ENCODE data around the gene PPP1R12B. TPM values are rescaled to one million over a fixed set of nuclear protein-coding genes. Genes with fewer than 3 reads are reported as not detected.
"Not testable (repeated sequence)": the region's sequence is repeated elsewhere in the genome, so short reads cannot be mapped to it uniquely, and the experiment has no call there.

Gene PPP1R12B
- total RNA-seq, 1 experiment from 2014 or later = 23.0 TPM

GRCh38 chr1:202605515-202605914 is 257.0 kb downstream of the PPP1R12B start:
- Histone ChIP-seq H3K4me3 (no peak overlapping the region), H3K4me1 (replicated peaks) (peaks cover 5% of the 10 kb centered on the region), H3K9me3 (replicated peaks) (no peaks in the 10 kb centered on the region), H3K36me3 (no peaks in the 10 kb centered on the region), H3K27me3 (replicated peaks) (no peaks in the 10 kb centered on the region), H3K27ac (no peak overlapping the region)
- DNase-seq (ENCODE audit: low read depth in 1 of 2, low spot score in 2 of 2) = no peak

- not testable (repeated sequence) for DNase-seq (ENCODE audit: low read depth in 1 of 2, low spot score in 2 of 2); H3K36me3 ChIP-seq; H3K9me3 ChIP-seq (replicated peaks); H3K27ac ChIP-seq; H3K4me3 ChIP-seq; H3K27me3 ChIP-seq (replicated peaks)
- H3K4me1 ChIP-seq (replicated peaks) = peaks cover 28% of the 10 kb centered on the region
Observed at GRCh38 chr1:202612036-202612435, 263.5 kb downstream of the PPP1R12B start.

GRCh38 chr1:202613571-202613970 is 265.1 kb downstream of the PPP1R12B start:
- H3K27ac ChIP-seq = no peak overlapping the region
- no peak for DNase-seq (ENCODE audit: low read depth in 1 of 2, low spot score in 2 of 2)
- no peaks in the 10 kb centered on the region for H3K36me3 ChIP-seq
- peaks cover 38% of the 10 kb centered on the region for H3K4me1 ChIP-seq (replicated peaks)
- no peaks in the 10 kb centered on the region for H3K9me3 ChIP-seq (replicated peaks)
- no peak overlapping the region for H3K4me3 ChIP-seq
- H3K27me3 ChIP-seq (replicated peaks) = no peaks in the 10 kb centered on the region

- not testable (repeated sequence) for H3K9me3 ChIP-seq (replicated peaks); H3K4me3 ChIP-seq; H3K36me3 ChIP-seq; H3K27me3 ChIP-seq (replicated peaks)
- H3K27ac ChIP-seq = peak overlapping the region; percentile 93
- peak in 1 of 2 experiments; percentile 63 for DNase-seq (ENCODE audit: low read depth in 1 of 2, low spot score in 2 of 2)
- peaks cover 45% of the 10 kb centered on the region for H3K4me1 ChIP-seq (replicated peaks)
Observed at GRCh38 chr1:202614363-202615207, 266.1 kb downstream of the PPP1R12B start.

- Histone ChIP-seq H3K4me1 (replicated peaks) (peaks cover 45% of the 10 kb centered on the region), H3K27ac (peak overlapping the region; percentile 93)
- not testable (repeated sequence) for H3K36me3 ChIP-seq; H3K4me3 ChIP-seq; H3K27me3 ChIP-seq (replicated peaks); DNase-seq (ENCODE audit: low read depth in 1 of 2, low spot score in 2 of 2); H3K9me3 ChIP-seq (replicated peaks)
Observed at GRCh38 chr1:202615208-202615500, 266.7 kb downstream of the PPP1R12B start.

GRCh38 chr1:202615501-202616354 is 267.2 kb downstream of the PPP1R12B start:
- Histone ChIP-seq H3K4me1 (replicated peaks) (peaks cover 45% of the 10 kb centered on the region), H3K27me3 (replicated peaks) (no peaks in the 10 kb centered on the region), H3K36me3 (no peaks in the 10 kb centered on the region), H3K27ac (peak overlapping the region; percentile 93), H3K4me3 (no peak overlapping the region), H3K9me3 (replicated peaks) (no peaks in the 10 kb centered on the region)
- peak; percentile 93 for DNase-seq (ENCODE audit: low read depth in 1 of 2, low spot score in 2 of 2)

GRCh38 chr1:202616355-202616915 is 267.9 kb downstream of the PPP1R12B start:
- peak overlapping the region; percentile 93 for H3K27ac ChIP-seq
- no peaks in the 10 kb centered on the region for H3K9me3 ChIP-seq (replicated peaks)
- H3K36me3 ChIP-seq = no peaks in the 10 kb centered on the region
- no peak overlapping the region for H3K4me3 ChIP-seq
- H3K4me1 ChIP-seq (replicated peaks) = peaks cover 45% of the 10 kb centered on the region
- DNase-seq (ENCODE audit: low read depth in 1 of 2, low spot score in 2 of 2) = no peak
- H3K27me3 ChIP-seq (replicated peaks) = no peaks in the 10 kb centered on the region

GRCh38 chr1:202619012-202619411 is 270.5 kb downstream of the PPP1R12B start:
- not testable (repeated sequence) for H3K36me3 ChIP-seq; H3K27me3 ChIP-seq (replicated peaks); DNase-seq (ENCODE audit: low read depth in 1 of 2, low spot score in 2 of 2); H3K9me3 ChIP-seq (replicated peaks); H3K4me3 ChIP-seq
- Histone ChIP-seq H3K27ac (peak overlapping the region; percentile 42), H3K4me1 (replicated peaks) (peaks cover 52% of the 10 kb centered on the region)

GRCh38 chr1:202619505-202619904 is 271.0 kb downstream of the PPP1R12B start:
- no peak for DNase-seq (ENCODE audit: low read depth in 1 of 2, low spot score in 2 of 2)

GRCh38 chr1:202620036-202620435 is 271.5 kb downstream of the PPP1R12B start:
- not testable (repeated sequence) for H3K27ac ChIP-seq; H3K9me3 ChIP-seq (replicated peaks); H3K27me3 ChIP-seq (replicated peaks); DNase-seq (ENCODE audit: low read depth in 1 of 2, low spot score in 2 of 2); H3K4me3 ChIP-seq; H3K36me3 ChIP-seq
- H3K4me1 ChIP-seq (replicated peaks) = peaks cover 48% of the 10 kb centered on the region

More at GRCh38 chr1:202619505-202619904, 271.0 kb downstream of the PPP1R12B start:
- peaks cover 50% of the 10 kb centered on the region for H3K4me1 ChIP-seq (replicated peaks)
- no peak overlapping the region for H3K27ac ChIP-seq
- H3K27me3 ChIP-seq (replicated peaks) = no peaks in the 10 kb centered on the region
- H3K36me3 ChIP-seq = no peaks in the 10 kb centered on the region
- H3K9me3 ChIP-seq (replicated peaks) = no peaks in the 10 kb centered on the region
- H3K4me3 ChIP-seq = no peak overlapping the region

- Histone ChIP-seq H3K9me3 (replicated peaks) (no peaks in the 10 kb centered on the region), H3K27me3 (replicated peaks) (no peaks in the 10 kb centered on the region), H3K4me1 (replicated peaks) (peaks cover 33% of the 10 kb centered on the region), H3K27ac (no peak overlapping the region), H3K36me3 (no peaks in the 10 kb centered on the region), H3K4me3 (no peak overlapping the region)
- no peak for DNase-seq (ENCODE audit: low read depth in 1 of 2, low spot score in 2 of 2)
Observed at GRCh38 chr1:202621446-202621845, 272.9 kb downstream of the PPP1R12B start.

GRCh38 chr1:202622388-202622787 is 273.9 kb downstream of the PPP1R12B start:
- H3K4me3 ChIP-seq = no peak overlapping the region
- no peaks in the 10 kb centered on the region for H3K9me3 ChIP-seq (replicated peaks)
- H3K36me3 ChIP-seq = no peaks in the 10 kb centered on the region
- no peaks in the 10 kb centered on the region for H3K27me3 ChIP-seq (replicated peaks)
- H3K4me1 ChIP-seq (replicated peaks) = peaks cover 31% of the 10 kb centered on the region
- no peak overlapping the region for H3K27ac ChIP-seq
- no peak for DNase-seq (ENCODE audit: low read depth in 1 of 2, low spot score in 2 of 2)

GRCh38 chr1:202623075-202623474 is 274.6 kb downstream of the PPP1R12B start:
- peak; percentile 51 to 69 for DNase-seq (ENCODE audit: low read depth in 1 of 2, low spot score in 2 of 2)
- no peaks in the 10 kb centered on the region for H3K27me3 ChIP-seq (replicated peaks)
- H3K27ac ChIP-seq = peak overlapping the region; percentile 50

GRCh38 chr1:202623476-202623875 is 275.0 kb downstream of the PPP1R12B start:
- peak overlapping the region; percentile 50 for H3K27ac ChIP-seq
- DNase-seq (ENCODE audit: low read depth in 1 of 2, low spot score in 2 of 2) = peak in 1 of 2 experiments; percentile 15

More at GRCh38 chr1:202623075-202623474, 274.6 kb downstream of the PPP1R12B start:
- Histone ChIP-seq H3K4me3 (no peak overlapping the region), H3K36me3 (no peaks in the 10 kb centered on the region), H3K9me3 (replicated peaks) (no peaks in the 10 kb centered on the region), H3K4me1 (replicated peaks) (peaks cover 26% of the 10 kb centered on the region)

More at GRCh38 chr1:202623476-202623875, 275.0 kb downstream of the PPP1R12B start:
- not testable (repeated sequence) for H3K9me3 ChIP-seq (replicated peaks); H3K27me3 ChIP-seq (replicated peaks); H3K4me3 ChIP-seq; H3K36me3 ChIP-seq
- peaks cover 22% of the 10 kb centered on the region for H3K4me1 ChIP-seq (replicated peaks)
